GM18519 (cell line): Measurements from ENCODE around the gene SNRK.

Experiments used
- ATAC-seq: cut with Tn5 transposase; IDR thresholded peaks from one replicate; pipeline ENCODE4 v1.9.1; 2021; ENCODE audit warnings: mild to moderate bottlenecking, moderate library complexity; ENCODE audit not compliant: unreplicated experiment, low FRiP score

SNRK gene

DNA sequence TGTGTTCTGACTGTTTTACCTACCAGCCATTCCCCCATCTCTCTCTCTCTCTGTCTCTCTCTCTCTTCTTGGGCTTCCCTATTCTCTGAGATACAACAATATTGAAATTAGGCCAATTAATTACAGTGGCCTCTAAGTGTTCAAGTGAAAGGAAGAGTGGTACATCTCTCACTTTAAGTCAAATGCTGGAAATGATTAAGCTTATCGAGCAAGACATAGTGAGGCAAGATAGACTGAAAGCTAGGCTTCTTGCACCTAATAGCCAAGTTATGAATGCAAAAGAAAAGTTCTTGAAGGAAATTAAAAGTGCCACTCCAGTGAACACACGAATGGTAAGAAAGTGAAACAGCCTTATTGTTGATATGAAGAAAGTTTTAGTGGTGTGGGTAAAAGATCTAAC, 21.3 kb downstream of the SNRK start:
- ATAC-seq = no peak

- no peak for ATAC-seq
These were observed 23.3 kb downstream of the SNRK start for GRCh38 chr3:43309372-43310305.

DNA sequence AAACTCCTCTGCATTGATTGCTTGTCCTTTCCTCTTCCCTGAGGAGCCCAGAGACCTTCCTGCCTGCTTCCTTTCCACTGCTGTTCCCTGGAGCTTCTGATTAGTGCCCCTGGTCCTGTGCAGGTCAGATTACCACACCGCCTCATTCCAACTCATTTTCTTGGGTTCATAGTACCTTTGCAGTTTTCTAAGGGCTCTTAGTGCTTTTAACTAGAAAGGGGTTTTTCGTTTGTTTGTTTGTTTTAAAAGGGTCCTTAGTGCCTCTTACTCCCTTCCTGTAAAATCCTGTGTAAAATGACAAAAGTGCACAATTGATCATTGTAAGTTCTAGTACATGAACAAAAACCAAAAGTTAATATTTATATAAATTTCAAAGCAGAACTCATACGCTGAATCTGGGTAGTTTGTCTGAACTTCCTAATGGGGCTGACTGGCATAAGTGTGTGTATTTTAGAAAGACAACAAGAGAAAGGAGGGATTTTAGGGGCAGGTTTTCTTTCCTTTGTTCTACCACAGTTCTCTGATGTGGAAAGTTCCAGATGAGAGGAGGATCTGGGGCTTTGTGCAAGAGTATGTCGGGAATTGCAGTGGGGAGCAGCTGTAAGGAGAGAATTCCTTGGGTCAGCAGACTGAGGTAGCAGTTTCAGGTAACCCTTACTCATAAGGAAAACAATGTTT, 30.6 kb downstream of the SNRK start:
- ATAC-seq = no peak

GRCh38 chr3:43317461-43318316, 31.3 kb downstream of the SNRK start:
- no peak for ATAC-seq

DNA sequence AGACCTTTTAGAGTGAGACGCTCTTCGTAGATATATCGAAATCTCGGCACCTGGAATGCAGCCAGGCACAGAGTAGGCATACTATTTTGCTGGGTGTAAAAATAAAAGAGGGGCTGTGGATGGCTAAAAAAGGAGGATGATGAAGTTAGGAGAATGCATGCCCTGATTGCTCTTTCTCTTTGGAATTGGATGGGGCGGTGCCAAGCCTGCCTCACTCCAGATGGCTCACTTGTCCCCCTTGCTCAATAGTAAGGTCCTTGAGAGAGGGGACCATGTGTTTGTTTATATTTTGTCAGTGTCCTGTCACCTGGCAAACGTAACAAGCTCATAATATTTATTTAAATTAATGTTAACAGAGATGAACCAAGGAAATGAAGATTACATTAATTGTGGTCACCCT, 33.0 kb downstream of the SNRK start:
- ATAC-seq = no peak

- no peak for ATAC-seq
These were observed 33.5 kb downstream of the SNRK start for GRCh38 chr3:43319794-43320193.

GRCh38 chr3:43320288-43320687, 33.9 kb downstream of the SNRK start:
- ATAC-seq = no peak

GRCh38 chr3:43323541-43323940, 37.2 kb downstream of the SNRK start:
- ATAC-seq = no peak

DNA sequence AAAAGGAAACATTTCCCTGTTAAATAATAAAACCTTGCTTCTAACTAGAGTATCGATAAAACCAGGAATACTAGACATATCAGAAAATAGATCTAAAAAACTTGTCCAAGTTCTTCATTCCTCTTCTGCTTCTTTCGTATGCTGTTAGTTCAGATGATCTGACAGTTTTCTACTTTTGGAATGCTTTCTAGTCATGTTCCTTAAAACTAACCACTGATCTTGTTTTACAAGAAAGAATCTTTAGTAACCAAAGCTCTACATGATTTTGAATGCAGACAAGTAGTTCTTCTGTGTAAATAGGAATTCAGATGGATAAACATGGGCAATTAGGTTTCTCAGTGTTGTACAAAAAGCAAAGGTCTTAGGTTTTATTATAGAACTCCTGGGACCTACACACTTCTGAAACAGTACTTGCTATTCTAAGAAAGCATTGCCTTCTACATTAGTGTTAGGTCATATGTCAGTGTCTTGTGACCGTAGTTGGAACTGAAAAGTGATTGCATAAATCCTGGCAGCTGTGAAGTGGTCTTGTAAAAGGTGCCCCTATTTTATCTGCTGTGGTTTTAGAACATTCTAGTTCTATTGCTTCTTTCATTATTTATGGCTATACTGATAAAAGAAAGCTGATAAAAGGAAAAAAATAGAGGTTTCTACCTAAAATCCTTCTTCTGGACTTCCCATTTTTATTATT, 40.7 kb downstream of the SNRK start:
- no peak for ATAC-seq

GRCh38 chr3:43327582-43327979, 41.2 kb downstream of the SNRK start:
- no peak for ATAC-seq

DNA sequence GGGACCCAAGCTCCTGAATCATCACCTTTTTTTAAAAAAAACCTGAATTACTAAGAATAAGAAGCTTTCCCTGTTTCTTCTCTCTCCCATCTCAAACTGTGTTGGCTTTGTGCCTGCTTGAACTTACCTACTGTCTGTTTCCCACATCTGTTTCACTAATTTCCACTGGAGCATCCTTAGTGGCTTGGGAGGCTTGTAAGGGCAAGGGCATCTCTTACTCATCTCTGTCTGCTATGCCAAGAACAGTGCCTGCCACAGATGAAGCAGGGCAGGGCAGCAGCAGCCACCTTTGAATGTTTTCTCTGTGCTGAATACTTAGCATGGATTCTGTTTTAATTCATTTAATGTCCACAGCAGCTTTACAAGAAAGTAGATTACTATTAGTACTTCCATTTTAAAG, 42.3 kb downstream of the SNRK start:
- ATAC-seq = no peak

- no peak for ATAC-seq
These were observed 44.6 kb downstream of the SNRK start for GRCh38 chr3:43330981-43331380.

DNA sequence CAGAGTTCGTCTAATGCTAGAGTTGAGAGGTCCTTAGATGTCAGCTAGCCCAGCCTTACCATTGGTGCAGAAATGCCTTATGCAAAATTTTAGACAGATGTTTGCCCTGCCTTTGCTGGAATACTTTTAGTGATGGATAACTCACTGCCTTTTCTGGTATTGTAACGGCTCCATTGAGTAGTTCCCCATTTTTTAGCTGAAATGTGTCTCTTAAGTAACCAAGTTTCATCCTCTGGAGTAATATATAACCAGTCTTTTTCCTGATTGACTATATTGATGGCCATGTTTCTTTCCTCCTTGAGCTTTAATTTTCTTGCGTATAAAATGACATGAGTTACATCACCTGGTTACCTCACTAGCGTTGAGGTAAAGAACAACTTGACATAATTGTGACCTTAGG, 45.0 kb downstream of the SNRK start:
- ATAC-seq = no peak

DNA sequence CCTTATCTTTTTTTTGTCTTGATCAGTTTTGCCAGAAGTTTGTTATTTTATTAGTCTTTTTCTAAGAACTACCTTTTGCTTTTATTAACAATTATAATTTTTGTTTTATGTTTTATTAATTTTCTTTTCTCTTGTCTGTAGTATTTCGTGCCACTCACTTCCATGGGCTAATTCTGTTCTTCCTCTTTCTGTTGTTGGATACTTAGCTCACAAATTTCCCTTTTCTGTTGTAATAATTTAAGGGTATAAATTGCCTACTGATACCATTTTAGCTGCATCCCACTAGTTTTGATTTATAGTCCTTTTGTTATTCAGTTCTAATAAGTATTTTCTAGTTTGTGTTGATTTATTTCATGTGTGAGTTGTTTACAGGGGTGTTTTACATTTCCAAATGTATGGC, 48.6 kb downstream of the SNRK start:
- no peak for ATAC-seq

GRCh38 chr3:43335799-43336198, 49.5 kb downstream of the SNRK start:
- ATAC-seq = no peak

GRCh38 chr3:43338295-43338694, 52.0 kb downstream of the SNRK start:
- no peak for ATAC-seq

DNA sequence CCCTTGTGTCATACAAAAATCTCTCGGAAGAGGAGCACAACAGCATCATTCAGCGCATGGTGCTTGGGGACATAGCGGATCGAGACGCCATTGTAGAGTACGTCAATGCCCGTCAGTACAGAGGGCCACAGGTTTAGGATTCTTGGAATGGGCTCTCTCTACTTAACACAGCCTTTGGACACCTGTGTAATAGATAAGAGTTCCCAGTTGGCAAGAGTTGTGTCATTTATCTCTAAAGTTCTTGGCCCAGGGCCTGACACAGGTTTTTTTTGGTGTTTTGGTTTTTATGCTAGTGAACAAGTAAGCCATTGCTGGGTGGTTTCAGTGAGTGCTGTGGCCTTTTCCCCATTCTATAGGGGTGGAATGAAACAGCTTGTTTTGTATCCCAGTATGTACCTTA, 54.1 kb downstream of the SNRK start:
- no peak for ATAC-seq

DNA sequence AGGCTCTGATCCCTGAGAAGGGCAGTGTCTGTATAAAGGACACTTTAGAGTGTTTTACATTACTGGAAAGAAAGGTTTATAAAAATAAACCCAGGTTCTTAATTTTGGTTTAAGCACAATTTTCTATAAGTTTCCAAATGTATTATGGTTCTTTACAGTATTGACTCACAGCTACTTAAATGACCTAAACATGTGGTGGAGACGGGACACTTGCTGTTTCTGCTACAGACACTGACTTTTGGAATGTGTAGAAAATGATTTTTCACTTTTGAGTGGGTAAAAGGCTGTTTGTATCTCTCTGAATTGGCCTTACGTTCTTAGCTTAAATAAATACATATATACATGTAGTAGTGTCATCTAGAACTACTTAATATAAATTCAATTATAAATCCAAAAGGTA, 55.4 kb downstream of the SNRK start:
- no peak for ATAC-seq

DNA sequence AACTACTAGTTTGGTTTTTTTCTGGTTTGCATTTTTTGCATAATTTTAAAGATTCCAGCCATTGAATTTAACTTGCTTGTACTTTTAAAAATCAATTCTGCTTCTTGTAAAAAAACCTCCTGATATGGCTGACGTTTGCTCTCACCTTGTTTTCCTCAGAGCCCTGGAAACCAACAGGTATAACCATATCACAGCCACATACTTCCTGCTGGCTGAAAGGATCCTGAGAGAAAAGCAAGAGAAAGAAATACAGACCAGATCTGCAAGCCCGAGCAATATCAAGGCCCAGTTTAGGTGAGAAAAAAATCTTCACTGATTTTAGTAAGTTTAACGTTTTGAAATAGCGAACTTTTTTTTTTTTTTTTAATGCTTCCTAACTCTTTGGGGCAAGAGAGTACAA, 56.8 kb downstream of the SNRK start:
- ATAC-seq = no peak

GRCh38 chr3:43343815-43344214, 57.5 kb downstream of the SNRK start:
- ATAC-seq = no peak
